ENCODE measurements around the gene CCDC88C.
A peak's percentile ranks its signal among the peaks of the same experiment; 100 is the strongest.

DNA sequence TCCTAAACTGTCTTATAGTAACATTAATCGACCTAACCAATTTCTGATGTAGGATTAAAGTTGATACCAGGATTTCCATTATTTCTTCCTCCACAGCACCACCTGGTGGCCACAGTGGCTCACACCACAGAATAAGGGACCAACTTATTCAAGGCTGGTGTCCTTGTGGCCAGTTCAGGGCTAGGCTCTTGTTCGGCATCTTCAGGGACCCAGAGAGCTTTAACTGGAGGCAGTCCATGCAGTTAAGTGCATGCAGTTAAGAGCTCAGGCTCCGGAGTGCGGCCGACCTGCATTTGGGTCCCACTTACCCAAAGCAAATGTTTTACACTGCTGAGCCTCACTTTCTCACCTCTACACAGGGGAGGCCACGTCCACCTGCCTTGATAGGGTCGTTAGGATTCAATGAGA is 131.1 kb downstream of the CCDC88C start:
- TF ChIP-seq, protein P1, sequence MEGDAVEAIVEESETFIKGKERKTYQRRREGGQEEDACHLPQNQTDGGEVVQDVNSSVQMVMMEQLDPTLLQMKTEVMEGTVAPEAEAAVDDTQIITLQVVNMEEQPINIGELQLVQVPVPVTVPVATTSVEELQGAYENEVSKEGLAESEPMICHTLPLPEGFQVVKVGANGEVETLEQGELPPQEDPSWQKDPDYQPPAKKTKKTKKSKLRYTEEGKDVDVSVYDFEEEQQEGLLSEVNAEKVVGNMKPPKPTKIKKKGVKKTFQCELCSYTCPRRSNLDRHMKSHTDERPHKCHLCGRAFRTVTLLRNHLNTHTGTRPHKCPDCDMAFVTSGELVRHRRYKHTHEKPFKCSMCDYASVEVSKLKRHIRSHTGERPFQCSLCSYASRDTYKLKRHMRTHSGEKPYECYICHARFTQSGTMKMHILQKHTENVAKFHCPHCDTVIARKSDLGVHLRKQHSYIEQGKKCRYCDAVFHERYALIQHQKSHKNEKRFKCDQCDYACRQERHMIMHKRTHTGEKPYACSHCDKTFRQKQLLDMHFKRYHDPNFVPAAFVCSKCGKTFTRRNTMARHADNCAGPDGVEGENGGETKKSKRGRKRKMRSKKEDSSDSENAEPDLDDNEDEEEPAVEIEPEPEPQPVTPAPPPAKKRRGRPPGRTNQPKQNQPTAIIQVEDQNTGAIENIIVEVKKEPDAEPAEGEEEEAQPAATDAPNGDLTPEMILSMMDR (optimal IDR thresholded peaks at IDR 0.05 in 1 of 3, IDR thresholded peaks at IDR 0.05 in 1 of 3, conservative IDR thresholded peaks at IDR 0.05 in 1 of 3; ENCODE audit: extremely low read depth in 1 of 3, insufficient read depth in 2 of 3, low read length in 3 of 3) = peak; percentile 68 to 88 (median 87)
- no peak for TF ChIP-seq EZH2 (IDR thresholded peaks at IDR 0.05; ENCODE audit: low read length)

Measured in keratinocyte (primary cell).